Thyroid gland (tissue), 4 donors: ENCODE data around the gene TYR. TPM values are rescaled to one million over a fixed set of nuclear protein-coding genes. Genes with fewer than 3 reads are reported as not detected.
A peak's percentile ranks its signal among the peaks of the same experiment; 100 is the strongest.
"Not testable (repeated sequence)": the region's sequence is repeated elsewhere in the genome, so short reads cannot be mapped to it uniquely, and the experiment has no call there.

ENCODE experiments used
- DNase-seq, 2 donors: peaks; one replicate each; pipeline ENCODE4 v3.0.0-alpha.2; 2019
- H3K27ac ChIP-seq, 3 donors: fragments of 200-600 bp; sonication (generic); 1 replicate in 2 of 3; 2 replicates in 1 of 3; pipeline ENCODE4 v1.5.1; 2016 to 2019; ENCODE audit warnings: mild to moderate bottlenecking in 1 of 3, moderate library complexity in 1 of 3
- H3K27me3 ChIP-seq: fragments of 200-600 bp; sonication (generic); one replicate; pipeline ENCODE4 v1.5.1; 2019
- H3K36me3 ChIP-seq, 2 donors: fragments of 200-600 bp; sonication (generic); one replicate each; pipeline ENCODE4 v1.5.1; 2016 to 2019
- H3K4me1 ChIP-seq, 2 donors: fragments of 200-600 bp; sonication (generic); one replicate each; pipeline ENCODE4 v1.5.1; 2017 to 2019
- H3K4me3 ChIP-seq, 3 donors: fragments of 200-600 bp; sonication (generic); replicated peaks in 1 of 3; 1 replicate in 2 of 3; 2 replicates in 1 of 3; pipeline ENCODE4 v1.5.1; 2016; ENCODE audit warnings: mild to moderate bottlenecking in 1 of 3
- H3K9me3 ChIP-seq: fragments of 200-600 bp; sonication (generic); one replicate; pipeline ENCODE4 v1.5.1; 2017
- CTCF ChIP-seq, 6 experiments: fragments of 200-600 bp in 3 of 6; fragments of 450-650 bp in 3 of 6; sonication (generic) in 3 of 6; IDR thresholded peaks; one replicate each; pipeline ENCODE4 v1.5.1; 2016 to 2019; ENCODE audit warnings: antibody characterized with exemption in 6 of 6, mild to moderate bottlenecking in 2 of 6, inconsistent platforms in 1 of 6, moderate library complexity in 1 of 6
- WGBS, 2 donors: methylation state at CpG; one replicate each; pipeline ENCODE4 v1.1.5; 2017; 5-methylcytosine and 5-hydroxymethylcytosine counted together
- intact Hi-C: fragments of 100-400 bp; cut with DNase I; formaldehyde crosslinking; loops from one replicate; pipeline ENCODE4 v1.15.1; 2023
- total RNA-seq, 4 donors: library from RNA; depleted of rRNA; stranded (reverse); fragments of >200 nt; gene quantifications; one replicate each; pipeline ENCODE4 v1.2.3, GENCODE V29; 2016

TYR gene
- total RNA-seq, 4 donors from 2014 or later = not detected

GRCh38 chr11:89333704-89334103, 156.0 kb downstream of the TYR start:
- 40 to 55% methylated on average over 1 of the region's 1 CpG for WGBS, 2 donors
- H3K27me3 ChIP-seq, H3K4me3 ChIP-seq, intact Hi-C loops, H3K4me1 ChIP-seq, H3K36me3 ChIP-seq, H3K27ac ChIP-seq, DNase-seq, H3K9me3 ChIP-seq: not testable (repeated sequence)
- TF ChIP-seq CTCF (IDR thresholded peaks at IDR 0.05) = peak in 4 of 6 experiments; percentile 10 to 39 (median 36)

DNA sequence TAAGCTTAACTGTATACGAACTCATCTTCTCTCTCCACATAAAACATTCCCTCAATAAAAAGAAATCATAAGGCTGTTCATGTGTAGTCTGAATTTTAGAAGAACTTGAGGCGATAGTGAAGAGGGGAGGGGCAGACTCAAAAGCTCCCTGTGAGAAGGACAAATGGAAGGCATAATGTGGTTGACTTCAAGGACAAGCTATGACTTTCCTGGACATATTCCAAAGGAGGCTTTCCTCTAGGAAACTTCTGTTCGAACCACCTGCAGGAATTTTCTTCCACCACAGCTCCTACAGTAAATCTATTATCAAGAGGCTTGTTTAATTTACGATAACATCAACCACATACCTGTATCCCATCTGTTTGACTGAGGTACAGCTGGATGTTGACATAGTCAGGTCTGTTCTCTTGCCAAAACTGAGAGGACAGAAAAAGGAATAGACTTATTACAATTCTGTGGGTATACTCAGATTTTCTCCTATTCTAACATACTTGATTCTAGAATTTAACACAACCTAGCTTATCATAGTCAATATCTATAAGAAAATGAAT, 159.5 kb downstream of the TYR start:
- H3K27me3 ChIP-seq, H3K4me1 ChIP-seq, H3K9me3 ChIP-seq, DNase-seq, H3K36me3 ChIP-seq, H3K27ac ChIP-seq, intact Hi-C loops, H3K4me3 ChIP-seq: not testable (repeated sequence)
- 66 to 71% methylated on average over 4 of the region's 4 CpGs for WGBS, 2 donors

- H3K27me3 ChIP-seq, H3K27ac ChIP-seq, H3K9me3 ChIP-seq, intact Hi-C loops, H3K4me3 ChIP-seq, H3K4me1 ChIP-seq, DNase-seq, H3K36me3 ChIP-seq: not testable (repeated sequence)
- 55 to 62% methylated on average over 2 of the region's 2 CpGs for WGBS, 2 donors
Observed at GRCh38 chr11:89338073-89338472, 160.4 kb downstream of the TYR start.

DNA sequence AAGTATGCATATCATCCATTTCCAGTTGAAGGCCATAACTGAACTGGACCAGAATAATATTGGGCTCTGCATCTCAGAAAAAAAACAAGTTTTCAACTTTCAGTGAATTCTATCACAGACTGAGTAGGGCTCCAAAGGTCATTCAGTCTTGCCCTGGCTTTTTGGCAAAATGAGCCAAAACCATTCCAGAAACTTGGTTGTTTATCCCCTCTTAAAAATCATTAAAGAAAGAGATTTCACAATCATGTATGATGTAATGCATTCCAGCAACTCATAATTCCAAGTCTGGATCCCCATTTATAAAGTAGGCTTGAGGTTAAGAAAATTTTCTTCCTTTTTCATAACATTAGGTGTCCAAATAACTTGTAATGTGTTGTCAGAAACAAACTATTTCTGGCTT, 162.8 kb downstream of the TYR start:
- H3K36me3 ChIP-seq, H3K4me1 ChIP-seq, H3K27ac ChIP-seq, H3K9me3 ChIP-seq, H3K27me3 ChIP-seq, DNase-seq, H3K4me3 ChIP-seq, intact Hi-C loops: not testable (repeated sequence)

DNA sequence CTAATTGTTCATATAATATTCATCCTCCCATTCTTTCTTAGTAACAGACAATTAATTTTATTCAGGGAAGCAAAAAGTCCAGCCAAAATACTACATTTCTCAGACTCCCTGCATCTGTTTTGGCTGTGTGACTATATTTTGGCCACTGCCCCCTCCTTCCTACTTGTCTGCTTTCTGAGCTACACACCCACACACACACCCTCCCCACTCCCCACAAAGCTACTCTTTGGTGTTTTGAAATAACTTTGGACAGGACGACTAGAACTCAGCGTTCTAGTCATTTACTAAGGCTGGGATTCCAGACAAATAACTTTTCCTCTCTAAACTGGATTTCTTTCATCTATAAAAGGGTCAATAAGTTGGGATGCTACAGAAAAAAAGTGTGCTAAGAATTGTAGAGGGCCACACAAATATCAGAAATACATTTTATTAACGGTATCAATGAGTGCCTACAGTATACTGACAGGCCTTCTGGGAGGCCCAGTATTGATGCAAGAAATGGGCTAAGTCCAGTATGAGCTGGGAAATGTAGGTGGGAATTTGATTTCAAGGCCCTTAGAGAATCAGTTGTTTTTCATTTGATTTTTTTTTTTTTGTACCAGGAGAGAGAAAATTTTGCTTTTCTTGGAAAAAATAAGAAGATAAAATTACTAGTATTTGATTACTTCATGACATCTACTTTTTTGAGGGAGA, 165.4 kb downstream of the TYR start:
- H3K4me1 ChIP-seq, H3K4me3 ChIP-seq, H3K27ac ChIP-seq, H3K9me3 ChIP-seq, intact Hi-C loops, H3K36me3 ChIP-seq, H3K27me3 ChIP-seq: not testable (repeated sequence)
- peak in 1 of 2 donors; percentile 9 for DNase-seq
- 43 to 45% methylated on average over 3 of the region's 3 CpGs for WGBS, 2 donors

Other genes starting within 250 kb of the TYR start
- under 1 TPM in 1 of 4 donors, not detected in 3; 0.81 TPM for gene GRM5, start 111.9 kb upstream of the TYR start, total RNA-seq